ENCODE results near the gene TSC22D1.

The TSC22D1 gene

GRCh38 chr13:44422755-44423643, 153.1 kb downstream of the TSC22D1 start:
- DNase-seq: no peak

DNA sequence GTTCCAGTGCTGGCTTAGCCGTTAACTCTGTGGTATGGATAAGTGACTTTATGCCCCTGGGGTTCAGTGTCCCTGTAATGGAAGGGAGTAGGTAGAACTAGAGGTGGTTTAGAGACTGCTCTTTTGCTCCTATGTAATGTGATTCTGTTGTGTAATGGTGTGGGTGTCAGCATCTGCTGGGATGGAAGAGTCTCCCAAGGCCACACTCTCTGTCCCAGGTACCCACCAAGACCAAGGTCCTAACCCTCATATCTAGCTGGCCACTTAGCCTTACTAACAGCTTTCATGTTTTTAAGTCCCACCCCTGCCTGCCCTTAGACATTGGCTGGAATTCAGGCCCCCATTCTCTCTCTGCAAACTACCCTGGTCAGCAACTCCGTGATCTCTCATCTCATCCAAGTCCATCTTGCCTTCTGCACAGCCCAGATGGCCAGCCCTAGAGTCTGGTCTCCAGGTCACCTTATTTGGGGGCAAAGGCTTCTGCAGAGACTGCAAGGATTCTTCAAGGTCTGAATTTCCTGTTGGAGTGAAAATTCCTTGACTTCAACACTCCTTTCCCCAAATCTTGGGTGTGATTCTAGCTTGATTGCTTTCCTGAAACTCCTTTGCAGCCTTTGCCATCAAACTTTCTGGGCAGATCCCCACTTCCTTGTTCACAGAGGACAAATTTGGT, 154.1 kb downstream of the TSC22D1 start:
- no peak for DNase-seq

DNA sequence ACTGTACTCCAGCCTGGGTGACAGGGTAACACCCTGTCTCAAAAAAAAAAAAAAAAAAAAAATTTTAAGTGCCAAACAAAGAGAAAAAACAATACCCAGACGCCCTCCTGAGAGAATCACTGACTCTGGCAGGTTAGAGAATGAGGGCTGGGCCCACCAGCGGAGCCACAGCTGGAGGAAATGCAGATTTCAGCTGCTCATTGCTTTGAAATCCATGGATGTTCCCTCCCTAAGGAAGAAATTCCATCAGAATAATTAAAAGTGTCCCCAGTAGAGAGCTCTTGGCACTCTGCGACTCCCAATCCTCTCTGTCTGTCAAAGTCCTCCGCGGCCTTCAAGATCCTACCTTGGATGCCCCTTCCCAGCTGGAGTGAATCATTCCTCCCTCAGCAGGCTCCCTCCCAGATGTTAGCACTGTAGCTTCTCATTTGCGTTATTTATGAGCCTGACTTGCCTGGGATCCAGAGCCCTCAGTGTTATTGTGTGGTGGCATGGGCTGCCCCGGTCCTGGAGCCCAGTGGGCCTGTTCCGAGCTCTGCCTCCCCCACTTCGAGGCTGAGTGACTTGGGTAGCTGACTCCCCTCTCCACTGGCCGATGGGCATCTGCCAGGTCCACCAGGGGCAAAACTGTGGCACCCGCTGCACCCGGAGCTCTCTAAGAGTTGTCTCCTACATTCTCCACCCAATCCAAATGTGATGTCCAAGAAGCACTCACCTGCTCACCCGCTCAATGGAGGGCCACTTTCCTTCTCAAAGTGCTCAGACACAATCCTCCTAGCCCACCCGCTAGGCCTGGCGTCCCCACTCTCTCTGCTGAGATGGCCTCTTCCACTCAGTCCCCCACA, 155.5 kb downstream of the TSC22D1 start:
- DNase-seq: no peak

- DNase-seq: no peak
These were observed 158.3 kb downstream of the TSC22D1 start for GRCh38 chr13:44417876-44418275.

GRCh38 chr13:44417446-44417845, 158.7 kb downstream of the TSC22D1 start:
- no peak for DNase-seq

DNA sequence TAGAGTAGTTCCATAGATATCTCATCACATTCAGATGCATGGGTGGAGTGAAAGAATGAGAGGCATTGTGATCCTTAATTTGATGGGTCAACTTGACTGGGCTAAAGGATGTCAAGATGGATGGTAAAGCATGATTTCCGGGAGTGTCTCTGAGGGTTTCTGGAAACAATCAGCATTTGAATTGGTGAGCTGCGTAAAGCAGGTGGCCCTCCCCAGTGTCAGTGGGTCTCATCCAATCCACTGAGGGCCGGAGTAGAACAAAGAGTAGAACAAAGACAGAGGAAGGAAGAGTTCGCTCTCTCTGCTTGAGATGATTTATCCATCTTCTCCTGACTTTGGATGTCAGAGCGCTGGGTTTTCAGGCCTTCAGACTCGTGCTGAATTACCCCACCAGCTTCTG, 159.4 kb downstream of the TSC22D1 start:
- no peak for DNase-seq

DNA sequence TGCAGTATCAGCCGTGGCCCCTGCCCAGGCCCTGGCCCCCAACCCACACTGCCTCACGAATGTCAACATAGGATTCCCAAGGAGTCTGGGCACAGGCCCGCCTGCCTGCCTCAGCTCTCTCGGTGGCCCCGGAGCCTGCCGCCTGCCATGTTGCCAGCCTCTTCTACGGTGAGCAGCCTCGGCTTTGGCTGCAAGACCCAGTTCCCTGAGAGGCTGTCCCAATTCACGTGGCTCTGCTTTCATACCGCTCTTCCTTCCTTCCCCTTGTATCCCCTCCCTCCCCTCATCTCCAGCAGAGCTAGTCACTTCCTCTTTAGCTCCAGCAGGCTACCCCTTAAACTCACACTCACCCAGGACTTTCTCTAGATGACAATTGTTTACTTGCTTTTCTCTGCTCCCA, 159.8 kb downstream of the TSC22D1 start:
- DNase-seq: no peak

DNA sequence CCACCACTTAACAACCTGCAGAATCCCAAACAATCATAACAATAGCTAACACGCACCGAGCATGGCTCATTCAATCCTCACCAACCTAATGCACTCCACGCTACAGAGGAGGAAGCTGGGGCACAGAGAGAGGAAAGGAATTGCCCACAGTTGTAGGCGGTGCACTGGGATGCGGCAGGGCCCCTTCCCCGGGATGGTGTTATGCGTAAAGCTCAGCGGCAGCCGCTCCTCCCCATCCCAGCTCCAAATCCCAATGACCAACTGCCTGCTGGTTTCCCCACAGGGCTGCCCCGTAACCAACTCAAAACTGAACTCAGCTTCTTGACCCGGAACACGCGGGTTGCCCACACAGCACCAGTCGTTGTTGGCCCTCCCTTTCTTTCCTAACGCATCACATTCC, 160.3 kb downstream of the TSC22D1 start:
- DNase-seq: no peak

- DNase-seq: no peak
These were observed 161.4 kb downstream of the TSC22D1 start for GRCh38 chr13:44414716-44415115.

DNA sequence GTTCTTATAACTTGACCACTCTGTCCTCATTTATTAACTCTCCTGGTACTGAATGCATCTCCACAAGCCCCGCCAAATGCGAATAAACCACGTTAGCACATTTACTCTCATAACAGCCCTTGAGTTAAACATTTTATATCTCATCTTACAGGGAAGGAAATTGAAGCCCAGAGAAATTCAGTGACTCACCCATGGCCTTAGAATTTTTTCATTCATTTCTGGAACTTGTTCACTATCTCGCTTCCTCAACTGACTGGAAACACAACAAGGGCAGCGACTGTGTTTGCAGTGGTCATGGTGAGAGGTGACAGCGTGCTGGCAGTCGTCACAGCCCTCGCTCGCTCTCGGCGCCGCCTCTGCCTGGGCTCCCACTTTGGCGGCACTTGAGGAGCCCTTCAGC, 163.0 kb downstream of the TSC22D1 start:
- no peak for DNase-seq

DNA sequence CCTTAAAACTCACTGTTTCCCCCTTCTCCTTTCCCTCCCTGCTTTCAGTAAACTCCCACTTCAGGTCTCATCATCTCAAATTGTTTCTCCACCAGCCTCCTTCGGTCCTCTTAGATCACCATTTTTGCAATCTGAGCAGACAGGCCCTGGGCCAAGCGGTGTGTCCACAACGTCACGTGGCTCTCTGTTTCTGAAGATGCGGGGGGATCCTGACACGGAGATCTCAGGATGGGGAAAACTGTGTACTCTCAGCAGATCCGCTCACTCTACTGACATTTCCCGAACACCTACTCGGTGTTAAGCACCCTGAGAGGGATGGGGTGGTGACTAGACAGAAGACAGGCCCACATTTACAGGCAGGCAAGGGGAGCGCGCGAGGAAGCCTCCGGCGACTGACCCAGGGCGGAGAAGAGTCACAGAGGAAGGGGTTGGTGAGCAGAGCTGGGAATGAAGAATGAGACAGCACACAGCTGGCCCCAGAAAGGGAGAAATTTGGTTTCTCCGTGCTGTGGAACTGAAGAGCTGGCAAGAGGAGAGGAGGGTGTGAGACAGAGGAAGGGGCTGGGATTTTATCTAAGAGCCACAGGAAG, 163.7 kb downstream of the TSC22D1 start:
- no peak for DNase-seq

DNA sequence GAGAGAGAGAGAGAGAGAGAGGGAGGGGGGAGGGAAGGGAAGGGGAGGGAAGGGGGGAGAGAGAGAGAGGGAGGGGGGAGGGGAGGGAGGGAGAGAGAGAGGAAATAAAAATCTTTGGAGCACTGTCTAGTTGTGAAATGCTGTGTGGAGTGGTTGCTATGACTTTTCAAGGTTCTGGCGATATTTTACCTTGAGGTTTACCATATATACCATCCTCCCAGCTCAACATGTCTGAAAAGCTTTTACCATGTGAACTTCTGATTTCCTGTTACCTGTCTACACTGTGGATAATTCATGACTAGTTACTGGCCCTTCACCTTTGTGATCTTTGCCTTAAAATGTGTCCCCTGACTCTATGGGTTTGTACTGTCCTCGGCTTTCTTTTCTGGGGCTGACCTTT, 164.3 kb downstream of the TSC22D1 start:
- no peak for DNase-seq

GRCh38 chr13:44410328-44410859, 165.7 kb downstream of the TSC22D1 start:
- DNase-seq: no peak

DNA sequence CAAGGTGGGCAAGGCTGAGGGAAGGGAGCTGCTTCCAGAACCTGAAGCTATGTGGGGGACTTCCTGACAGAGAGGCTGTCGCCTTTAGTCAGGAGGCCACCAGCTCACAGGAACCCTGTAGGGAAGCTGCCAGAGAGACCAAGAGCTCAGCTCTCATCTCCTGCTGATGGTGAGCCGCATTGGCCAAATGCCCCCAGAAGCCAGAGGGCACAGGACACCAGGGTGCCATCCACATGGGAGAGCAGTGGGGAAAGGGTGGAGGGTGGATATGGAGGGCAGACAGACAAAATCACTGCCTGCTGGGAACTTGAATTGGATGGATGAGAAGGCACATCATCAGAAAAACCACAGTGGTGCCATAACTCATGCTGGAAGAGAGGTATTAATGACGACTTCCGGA, 166.5 kb downstream of the TSC22D1 start:
- no peak for DNase-seq

DNA sequence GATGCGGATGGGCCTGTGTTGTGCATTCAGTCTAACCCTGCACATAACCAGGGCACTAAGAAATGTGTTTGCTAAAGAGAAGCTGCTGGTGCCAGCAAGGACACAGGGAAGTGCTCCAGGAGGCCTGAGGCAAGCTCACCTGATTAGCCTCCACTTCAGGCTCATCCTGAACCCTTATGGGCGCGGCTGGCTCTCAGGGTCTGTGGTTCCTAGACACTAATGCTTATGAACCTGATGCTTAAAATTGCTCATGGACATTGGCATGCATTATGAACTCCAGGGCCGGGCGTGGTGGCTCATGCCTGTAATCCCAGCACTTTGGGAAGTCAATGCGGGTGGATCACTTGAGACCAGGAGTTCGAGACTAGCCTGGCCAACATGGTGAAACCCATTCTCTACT, 168.2 kb downstream of the TSC22D1 start:
- no peak for DNase-seq

DNA sequence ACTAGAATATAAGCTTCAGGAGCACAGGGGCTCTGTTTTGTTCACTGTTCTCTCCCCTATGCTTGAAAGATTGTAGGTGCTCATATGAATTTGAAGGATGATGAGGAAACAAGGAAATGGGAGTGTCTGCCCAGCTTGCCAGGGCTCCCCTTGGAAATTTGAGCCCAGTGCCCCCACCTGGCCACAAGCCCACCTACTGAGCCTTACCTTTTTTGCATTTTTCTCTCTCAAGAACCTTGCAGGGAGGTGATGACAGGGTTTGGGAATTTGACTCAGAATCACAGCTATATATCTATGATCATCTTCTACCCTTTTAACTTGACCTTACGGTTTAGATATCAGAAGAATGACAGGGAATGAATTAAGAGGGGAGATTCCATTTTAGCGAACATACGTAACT, 168.8 kb downstream of the TSC22D1 start:
- no peak for DNase-seq

DNA sequence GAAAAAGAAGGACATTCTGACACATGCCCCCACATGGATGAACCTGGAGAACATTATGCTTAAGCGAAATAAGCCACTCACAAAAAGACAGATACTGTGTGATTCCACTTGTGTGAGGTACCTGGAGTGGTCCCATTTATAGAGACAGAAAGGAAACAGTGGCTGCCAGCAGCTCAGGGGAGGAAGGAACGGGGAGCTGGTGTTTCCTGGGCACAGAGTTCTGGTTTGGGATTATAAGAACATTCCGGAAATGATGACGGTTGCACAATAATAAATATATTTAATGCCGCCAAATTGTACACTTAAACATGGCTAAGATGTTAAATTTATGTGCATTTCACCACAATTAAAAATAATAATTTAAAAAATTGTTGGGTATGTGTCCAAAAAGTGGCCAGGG, 169.5 kb downstream of the TSC22D1 start:
- DNase-seq: no peak

DNA sequence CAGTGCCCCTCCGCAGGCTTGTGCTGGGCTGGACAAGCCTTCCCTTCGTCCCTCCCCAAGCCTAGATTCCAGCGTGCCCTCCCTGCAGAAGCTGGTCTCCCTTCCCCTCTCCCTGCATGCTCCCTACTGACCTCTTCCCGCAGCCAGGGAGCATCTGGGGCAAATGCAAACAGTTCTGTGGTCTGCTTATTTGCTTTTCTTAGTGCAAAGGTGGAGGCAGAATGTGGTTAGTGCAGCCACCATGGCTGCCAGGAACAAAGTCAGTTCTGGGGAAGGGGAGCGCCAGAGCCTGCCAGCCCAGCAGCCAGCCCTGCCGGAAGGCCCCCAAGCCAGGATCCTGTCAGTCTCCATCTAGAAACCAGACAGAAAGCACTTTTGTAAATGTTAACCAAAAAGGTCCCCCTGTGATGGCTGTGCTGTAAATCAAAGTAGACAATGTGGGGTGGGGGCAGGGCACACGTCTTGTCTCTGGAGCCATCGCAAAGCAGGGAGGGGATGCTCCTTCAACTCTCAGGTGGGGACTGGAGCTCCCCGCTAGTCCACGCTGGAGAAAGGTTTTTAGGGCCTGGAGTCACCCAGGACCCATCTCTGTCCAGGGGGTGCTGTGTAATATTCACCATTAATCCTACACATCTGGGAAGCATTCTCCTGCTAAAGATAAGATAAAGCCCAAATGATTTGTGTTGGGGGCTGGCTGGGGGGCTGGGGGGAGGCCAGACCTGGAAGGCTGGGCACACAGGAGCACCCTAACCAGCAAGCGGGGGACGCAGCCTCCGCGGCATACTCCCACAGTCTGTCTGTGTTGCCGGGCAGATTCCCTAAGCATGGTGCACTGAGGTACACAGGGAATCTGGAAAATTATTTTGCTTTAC, 171.6 kb downstream of the TSC22D1 start:
- no peak for DNase-seq

DNA sequence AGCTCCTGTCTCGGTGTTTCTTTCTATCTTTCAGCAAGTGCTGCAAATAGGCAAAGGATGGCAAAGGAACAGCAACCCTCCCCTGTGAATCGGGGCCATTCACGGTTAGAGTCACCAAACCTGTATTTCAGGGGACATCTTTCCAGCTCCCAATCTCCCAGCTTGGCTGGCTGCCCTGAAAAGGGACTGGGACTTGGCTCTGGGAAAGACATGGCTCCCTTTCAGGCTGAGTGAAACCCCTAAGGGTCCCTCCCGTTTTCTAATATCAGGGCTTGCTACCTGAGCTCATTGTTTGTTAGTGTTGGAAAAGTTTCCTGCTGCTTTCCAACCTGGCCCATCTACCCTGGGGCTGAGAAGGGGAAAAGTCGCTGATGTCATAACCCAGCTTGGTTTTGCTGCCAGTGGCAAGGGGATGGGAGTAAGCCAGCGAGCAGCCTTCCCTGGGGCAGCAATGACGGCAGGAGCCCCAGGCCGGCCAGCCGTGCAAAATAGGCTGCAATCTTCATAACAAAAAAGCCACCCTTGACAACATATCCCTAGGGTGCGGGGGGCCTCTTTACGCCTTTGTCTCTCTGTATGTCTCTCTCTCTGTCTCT, 172.6 kb downstream of the TSC22D1 start:
- DNase-seq: no peak

- DNase-seq: no peak
These were observed 173.2 kb downstream of the TSC22D1 start for GRCh38 chr13:44402899-44403445.

- no peak for DNase-seq
These were observed 174.6 kb downstream of the TSC22D1 start for GRCh38 chr13:44401577-44401976.
